HFF-Myc (cell line): ENCODE measurements around the gene LYPD6.
"Not testable (repeated sequence)": the region's sequence is repeated elsewhere in the genome, so short reads cannot be mapped to it uniquely, and the experiment has no call there.

Source experiments
- DNase-seq: peaks from one replicate; pipeline ENCODE4 v3.0.0-alpha.2; 2011; ENCODE audit warnings: low read depth; ENCODE audit errors: extremely low read depth
- H3K4me3 ChIP-seq: replicated peaks from 2 replicates; pipeline ENCODE4 v1.5.1; 2011; ENCODE audit warnings: low read depth, mild to moderate bottlenecking, control low read depth, low read length
- TF ChIP-seq, protein P1 (sequence below): IDR thresholded peaks from 2 replicates; pipeline ENCODE4 v1.5.1; 2012; ENCODE audit warnings: mild to moderate bottlenecking, low read depth, low read length, control low read depth; ENCODE audit errors: missing control alignments

Gene LYPD6

DNA sequence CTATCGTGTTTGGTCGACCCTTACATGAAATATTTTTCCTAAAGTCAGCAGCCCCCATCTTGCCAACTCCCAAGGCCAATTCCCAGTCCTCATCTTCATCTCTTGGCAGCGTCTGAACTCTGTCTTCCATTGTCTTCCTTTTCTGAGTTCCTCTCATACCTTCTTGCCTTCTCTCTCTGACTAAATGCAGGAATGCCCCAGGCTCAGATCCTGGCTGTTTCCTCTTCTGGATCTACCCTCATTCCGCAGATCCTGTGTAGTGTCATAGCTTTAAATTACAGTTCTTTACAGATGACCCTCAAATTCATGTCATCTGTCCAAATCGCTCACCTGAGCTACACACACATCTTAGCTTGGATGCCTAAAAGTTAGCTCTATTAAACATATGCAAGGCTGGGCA, 162.5 kb downstream of the LYPD6 start:
- no peak for DNase-seq
- no peak overlapping the region for H3K4me3 ChIP-seq
- TF ChIP-seq, protein P1, sequence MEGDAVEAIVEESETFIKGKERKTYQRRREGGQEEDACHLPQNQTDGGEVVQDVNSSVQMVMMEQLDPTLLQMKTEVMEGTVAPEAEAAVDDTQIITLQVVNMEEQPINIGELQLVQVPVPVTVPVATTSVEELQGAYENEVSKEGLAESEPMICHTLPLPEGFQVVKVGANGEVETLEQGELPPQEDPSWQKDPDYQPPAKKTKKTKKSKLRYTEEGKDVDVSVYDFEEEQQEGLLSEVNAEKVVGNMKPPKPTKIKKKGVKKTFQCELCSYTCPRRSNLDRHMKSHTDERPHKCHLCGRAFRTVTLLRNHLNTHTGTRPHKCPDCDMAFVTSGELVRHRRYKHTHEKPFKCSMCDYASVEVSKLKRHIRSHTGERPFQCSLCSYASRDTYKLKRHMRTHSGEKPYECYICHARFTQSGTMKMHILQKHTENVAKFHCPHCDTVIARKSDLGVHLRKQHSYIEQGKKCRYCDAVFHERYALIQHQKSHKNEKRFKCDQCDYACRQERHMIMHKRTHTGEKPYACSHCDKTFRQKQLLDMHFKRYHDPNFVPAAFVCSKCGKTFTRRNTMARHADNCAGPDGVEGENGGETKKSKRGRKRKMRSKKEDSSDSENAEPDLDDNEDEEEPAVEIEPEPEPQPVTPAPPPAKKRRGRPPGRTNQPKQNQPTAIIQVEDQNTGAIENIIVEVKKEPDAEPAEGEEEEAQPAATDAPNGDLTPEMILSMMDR = no peak

DNA sequence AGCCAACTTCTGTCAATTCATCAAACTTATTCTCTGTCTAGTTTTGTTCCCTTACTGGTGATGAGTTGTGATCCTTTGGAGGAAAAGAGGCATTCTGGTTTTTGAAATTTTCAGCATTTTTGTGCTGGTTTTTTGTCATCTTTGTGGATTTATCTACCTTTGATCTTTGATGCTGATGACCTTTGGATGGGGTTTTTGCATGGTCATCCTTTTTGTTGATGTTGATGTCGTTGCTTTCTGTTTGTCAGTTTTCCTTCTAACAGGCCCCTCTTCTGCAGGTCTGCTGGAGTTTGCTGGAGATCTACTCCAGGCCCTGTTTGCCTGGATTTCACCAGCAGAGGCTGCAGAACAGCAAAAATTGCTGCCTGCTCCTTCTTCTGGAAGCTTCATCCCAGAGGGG, 168.8 kb downstream of the LYPD6 start:
- not testable (repeated sequence) for DNase-seq, H3K4me3 ChIP-seq

DNA sequence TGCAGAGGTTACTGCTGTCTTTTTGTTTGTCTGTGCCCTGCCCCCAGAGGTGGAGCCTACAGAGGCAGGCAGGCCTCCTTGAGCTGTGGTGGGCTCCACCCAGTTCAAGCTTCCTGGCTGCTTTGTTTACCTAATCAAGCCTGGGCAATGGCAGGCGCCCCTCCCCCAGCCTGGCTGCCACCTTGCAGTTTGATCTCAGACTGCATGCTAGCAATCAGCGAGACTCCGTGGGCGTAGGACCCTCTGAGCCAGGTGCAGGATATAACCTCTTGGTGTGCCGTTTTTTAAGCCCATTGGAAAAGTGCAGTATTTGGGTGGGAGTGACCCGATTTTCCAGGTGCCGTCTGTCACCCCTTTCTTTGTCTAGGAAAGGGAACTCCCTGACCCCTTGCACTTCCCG, 176.4 kb downstream of the LYPD6 start:
- not testable (repeated sequence) for H3K4me3 ChIP-seq, DNase-seq

DNA sequence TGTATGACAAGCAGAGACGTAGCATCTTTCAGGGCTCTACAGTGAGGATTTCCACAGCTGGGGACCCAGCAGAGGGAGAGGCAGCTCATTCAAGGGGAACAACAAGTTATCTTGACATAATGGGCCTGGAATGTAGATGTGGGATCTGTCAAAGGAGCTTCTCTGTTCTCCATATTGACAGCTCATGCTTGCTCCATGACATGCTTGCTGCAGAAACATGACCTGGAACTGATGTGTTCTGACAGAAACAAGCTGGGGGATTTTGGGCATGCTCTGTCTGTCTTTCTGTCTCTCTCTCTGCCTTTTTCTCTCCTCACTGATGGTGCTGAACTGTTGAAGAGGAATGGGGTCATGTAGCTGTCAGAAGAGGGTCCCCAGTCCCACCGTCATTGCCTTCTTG, 177.6 kb downstream of the LYPD6 start:
- no peak for DNase-seq
- no peak overlapping the region for H3K4me3 ChIP-seq
- TF ChIP-seq, protein P1 = no peak

DNA sequence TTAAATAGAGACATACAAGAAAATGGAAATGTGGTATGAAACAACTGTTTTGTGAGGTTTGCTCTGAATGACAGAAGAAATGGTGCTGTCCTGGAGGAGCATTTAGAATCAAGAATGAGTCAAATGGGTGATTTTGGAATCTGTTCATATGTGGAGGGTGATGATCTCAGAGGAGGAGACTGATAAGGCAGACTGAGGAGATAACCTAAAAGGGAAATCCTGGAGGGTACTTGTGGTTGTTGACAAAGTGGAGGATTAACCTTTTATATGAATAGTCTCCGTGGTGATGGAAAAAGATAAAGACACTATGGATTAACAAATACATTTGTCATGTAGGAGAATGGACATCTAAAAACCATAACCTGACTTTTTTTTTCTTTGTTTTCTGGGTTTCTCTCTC, 183.1 kb downstream of the LYPD6 start:
- H3K4me3 ChIP-seq = no peak overlapping the region
- TF ChIP-seq, protein P1 = no peak
- no peak for DNase-seq
